ENCODE data around the gene STAT1.

The STAT1 gene

DNA sequence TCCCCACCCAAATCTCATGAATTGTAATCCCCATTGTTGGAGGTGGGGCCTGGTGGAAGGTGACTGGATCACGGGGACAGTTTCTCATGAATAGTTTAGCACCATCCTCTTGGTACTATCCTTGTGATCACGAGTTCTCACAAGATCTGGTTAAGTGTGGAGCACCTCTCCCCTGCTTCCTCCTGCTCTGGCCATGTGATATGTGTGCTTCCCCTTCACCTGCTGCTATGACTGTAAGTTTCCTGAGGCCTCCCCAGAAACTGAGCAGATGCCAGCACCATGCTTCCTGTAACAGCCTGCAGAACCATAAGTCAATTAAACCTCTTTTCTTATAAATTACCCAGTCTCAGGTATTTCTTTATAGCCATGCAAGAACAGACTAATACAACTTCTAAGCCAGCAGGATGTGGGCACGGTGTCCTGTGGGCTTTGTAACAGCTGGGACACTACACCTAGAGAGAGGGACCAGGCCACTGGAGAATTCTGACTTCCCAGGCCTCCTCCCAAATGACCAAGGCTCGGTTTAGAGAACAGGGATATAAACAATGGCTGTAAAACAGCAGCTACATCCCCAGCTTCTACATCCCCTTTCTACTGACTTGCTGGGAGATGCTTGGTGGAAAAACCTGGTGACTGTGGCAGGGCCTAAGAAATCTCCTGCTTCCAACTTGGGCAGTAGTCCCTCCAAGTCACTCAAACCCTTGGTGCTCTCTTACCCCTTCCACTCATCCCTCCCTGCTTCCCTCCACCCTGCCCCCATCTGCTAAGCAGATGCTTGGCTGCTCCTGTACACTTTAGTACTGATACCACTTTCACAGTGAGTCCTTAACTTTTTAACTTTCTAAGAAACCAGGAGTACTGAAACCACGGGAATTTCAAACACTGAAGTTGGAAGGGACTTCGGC is 10.3 kb downstream of the STAT1 start:
- no peaks in the 10 kb centered on the region for H3K9me3 ChIP-seq (ENCODE audit: severe bottlenecking)
- no peak for DNase-seq
- no peak overlapping the region for H3K27ac ChIP-seq
- H3K27me3 ChIP-seq (ENCODE audit: insufficient read depth, low read depth, severe bottlenecking): no peaks in the 10 kb centered on the region
- TF ChIP-seq, protein P1, sequence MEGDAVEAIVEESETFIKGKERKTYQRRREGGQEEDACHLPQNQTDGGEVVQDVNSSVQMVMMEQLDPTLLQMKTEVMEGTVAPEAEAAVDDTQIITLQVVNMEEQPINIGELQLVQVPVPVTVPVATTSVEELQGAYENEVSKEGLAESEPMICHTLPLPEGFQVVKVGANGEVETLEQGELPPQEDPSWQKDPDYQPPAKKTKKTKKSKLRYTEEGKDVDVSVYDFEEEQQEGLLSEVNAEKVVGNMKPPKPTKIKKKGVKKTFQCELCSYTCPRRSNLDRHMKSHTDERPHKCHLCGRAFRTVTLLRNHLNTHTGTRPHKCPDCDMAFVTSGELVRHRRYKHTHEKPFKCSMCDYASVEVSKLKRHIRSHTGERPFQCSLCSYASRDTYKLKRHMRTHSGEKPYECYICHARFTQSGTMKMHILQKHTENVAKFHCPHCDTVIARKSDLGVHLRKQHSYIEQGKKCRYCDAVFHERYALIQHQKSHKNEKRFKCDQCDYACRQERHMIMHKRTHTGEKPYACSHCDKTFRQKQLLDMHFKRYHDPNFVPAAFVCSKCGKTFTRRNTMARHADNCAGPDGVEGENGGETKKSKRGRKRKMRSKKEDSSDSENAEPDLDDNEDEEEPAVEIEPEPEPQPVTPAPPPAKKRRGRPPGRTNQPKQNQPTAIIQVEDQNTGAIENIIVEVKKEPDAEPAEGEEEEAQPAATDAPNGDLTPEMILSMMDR (IDR thresholded peaks at IDR 0.05; ENCODE audit: low read depth, low read length): no peak
- no peak overlapping the region for H3K4me3 ChIP-seq (ENCODE audit: low read depth, low read length)
- H3K36me3 ChIP-seq: peaks cover 74% of the 10 kb centered on the region

DNA sequence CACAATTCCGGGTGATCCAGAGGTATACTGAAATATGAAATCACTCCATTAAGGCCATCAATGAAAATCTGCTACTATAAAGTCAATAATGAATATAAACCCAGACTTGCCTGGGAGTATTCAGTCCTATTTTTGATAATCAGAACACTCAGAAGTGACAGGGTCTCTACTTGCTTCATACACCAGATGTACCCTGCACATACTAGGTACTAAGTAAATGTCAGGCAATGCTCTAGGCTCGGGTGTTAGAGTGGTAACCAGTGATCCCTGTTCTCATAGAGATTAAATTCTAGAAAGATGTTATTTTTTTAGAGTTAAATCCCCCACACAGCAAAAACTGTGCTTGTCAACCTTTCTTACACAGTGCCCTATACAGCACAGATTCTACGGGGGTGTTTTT is 12.3 kb downstream of the STAT1 start:
- H3K36me3 ChIP-seq: peaks cover 74% of the 10 kb centered on the region
- no peaks in the 10 kb centered on the region for H3K9me3 ChIP-seq (ENCODE audit: severe bottlenecking)
- H3K27me3 ChIP-seq (ENCODE audit: insufficient read depth, low read depth, severe bottlenecking): no peaks in the 10 kb centered on the region
- no peak overlapping the region for H3K27ac ChIP-seq
- TF ChIP-seq, protein P1 (IDR thresholded peaks at IDR 0.05; ENCODE audit: low read depth, low read length): no peak
- DNase-seq: no peak
- H3K4me3 ChIP-seq (ENCODE audit: low read depth, low read length): no peak overlapping the region

DNA sequence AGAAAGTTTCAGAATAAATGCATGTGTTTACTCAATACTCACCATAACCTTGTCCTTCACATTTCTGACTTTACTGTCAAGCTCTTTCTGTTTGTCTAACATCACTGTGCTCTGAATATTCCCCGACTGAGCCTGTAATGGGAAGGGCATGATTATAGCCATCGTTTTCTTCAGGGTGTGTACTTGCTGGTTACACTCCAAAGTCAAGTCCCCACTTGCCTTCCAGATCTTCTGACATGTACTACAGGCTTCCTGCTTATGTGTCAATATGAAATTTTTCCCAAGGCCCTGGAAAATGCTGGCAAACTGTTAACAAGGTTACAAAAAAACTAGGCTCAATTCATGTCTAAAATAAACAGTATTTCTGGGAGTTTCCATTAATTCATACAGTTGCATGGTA is 12.9 kb downstream of the STAT1 start:
- no peak overlapping the region for H3K27ac ChIP-seq
- H3K9me3 ChIP-seq (ENCODE audit: severe bottlenecking): no peaks in the 10 kb centered on the region
- H3K27me3 ChIP-seq (ENCODE audit: insufficient read depth, low read depth, severe bottlenecking): no peaks in the 10 kb centered on the region
- no peak for DNase-seq
- peaks cover 74% of the 10 kb centered on the region for H3K36me3 ChIP-seq
- H3K4me3 ChIP-seq (ENCODE audit: low read depth, low read length): no peak overlapping the region
- TF ChIP-seq, protein P1 (IDR thresholded peaks at IDR 0.05; ENCODE audit: low read depth, low read length): no peak

DNA sequence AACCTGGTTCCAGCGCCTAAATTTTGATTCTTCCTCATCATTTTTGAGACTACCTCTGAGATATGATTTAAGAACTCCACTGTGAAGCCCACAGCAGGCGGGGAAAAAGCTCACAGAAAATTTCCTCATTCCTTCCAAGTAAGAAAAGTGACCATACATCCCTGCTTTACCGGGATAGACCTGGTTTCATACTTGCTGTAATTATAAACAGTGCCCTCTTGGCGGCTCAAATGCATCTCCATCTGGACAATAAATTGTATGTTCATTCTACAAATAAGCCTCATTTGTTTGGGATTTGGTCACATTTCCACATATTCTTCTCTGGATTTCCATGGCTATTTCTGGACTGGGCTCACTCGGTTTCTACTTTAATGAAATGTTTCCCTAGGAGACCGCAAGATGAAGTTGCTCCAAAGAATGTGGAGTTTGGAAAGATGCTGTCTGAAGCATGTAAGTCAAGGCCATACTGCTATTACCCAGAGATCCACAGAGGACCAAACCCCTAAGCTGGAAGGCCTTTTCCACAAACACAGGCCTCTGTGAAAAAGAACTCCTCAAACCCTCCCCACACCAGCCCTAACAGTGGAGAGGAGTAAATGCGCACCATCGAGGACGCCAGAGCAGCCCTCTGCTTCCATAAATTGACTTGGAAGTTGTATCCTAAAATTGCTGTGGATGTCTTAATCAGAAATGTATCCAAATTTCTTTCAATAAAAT is 13.9 kb downstream of the STAT1 start:
- no peak for DNase-seq
- Histone ChIP-seq H3K27ac (no peak overlapping the region), H3K27me3 (ENCODE audit: insufficient read depth, low read depth, severe bottlenecking) (no peaks in the 10 kb centered on the region), H3K4me3 (ENCODE audit: low read depth, low read length) (no peak overlapping the region), H3K9me3 (ENCODE audit: severe bottlenecking) (no peaks in the 10 kb centered on the region), H3K36me3 (peaks cover 74% of the 10 kb centered on the region)
- TF ChIP-seq, protein P1 (IDR thresholded peaks at IDR 0.05; ENCODE audit: low read depth, low read length): no peak

DNA sequence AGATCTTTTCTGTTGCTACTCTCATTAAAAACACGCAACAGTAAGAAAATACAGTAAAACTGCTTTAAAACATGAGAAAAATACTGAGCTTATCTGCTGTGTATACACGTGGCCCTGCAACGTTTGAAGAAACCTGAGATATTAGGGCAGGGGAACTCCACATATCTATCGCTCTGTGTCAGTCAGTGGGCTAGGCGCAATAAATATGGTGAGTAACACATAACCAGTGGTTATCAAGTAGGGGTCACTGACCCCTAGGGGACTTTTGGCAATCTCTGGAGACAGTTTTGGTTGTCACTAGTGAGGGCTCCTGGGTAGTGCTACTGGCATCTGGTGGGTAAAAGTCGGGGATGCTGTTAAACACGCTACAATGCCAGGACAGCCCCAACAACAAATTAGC is 14.9 kb downstream of the STAT1 start:
- Histone ChIP-seq H3K9me3 (ENCODE audit: severe bottlenecking) (no peaks in the 10 kb centered on the region), H3K4me3 (ENCODE audit: low read depth, low read length) (no peak overlapping the region), H3K36me3 (peaks cover 71% of the 10 kb centered on the region), H3K27ac (no peak overlapping the region), H3K27me3 (ENCODE audit: insufficient read depth, low read depth, severe bottlenecking) (no peaks in the 10 kb centered on the region)
- no peak for DNase-seq
- TF ChIP-seq, protein P1 (IDR thresholded peaks at IDR 0.05; ENCODE audit: low read depth, low read length): no peak

Measured in WERI-Rb-1 (cell line).